ENCODE data around the gene CDCP2.
"Not testable (repeated sequence)": the region's sequence is repeated elsewhere in the genome, so short reads cannot be mapped to it uniquely, and the experiment has no call there.

CDCP2 gene

GRCh38 chr1:54115520-54115919, 37.3 kb downstream of the CDCP2 start:
- no peak for DNase-seq (ENCODE audit: low read depth)

GRCh38 chr1:54114955-54115354, 37.8 kb downstream of the CDCP2 start:
- no peak for DNase-seq (ENCODE audit: low read depth)

DNA sequence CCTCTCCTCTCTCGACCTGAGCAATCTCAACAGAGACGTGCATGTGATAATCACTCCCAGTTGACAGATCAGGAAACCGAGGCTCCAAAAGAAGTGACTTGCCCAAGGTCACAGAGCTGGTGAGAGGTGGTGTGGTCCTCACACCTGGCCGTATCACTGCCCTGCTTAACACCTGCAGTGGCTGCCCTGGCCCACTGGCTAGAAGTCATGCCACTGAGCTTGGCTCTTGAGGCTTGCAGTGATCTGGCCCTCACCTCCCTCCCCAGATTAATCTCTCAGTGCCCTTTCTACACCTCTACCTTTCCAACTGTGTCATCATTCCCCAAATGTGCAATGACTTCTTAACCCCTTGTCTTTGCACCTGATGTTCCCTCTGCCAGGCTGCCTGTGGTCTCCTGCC, 38.8 kb downstream of the CDCP2 start:
- no peak for DNase-seq (ENCODE audit: low read depth)

DNA sequence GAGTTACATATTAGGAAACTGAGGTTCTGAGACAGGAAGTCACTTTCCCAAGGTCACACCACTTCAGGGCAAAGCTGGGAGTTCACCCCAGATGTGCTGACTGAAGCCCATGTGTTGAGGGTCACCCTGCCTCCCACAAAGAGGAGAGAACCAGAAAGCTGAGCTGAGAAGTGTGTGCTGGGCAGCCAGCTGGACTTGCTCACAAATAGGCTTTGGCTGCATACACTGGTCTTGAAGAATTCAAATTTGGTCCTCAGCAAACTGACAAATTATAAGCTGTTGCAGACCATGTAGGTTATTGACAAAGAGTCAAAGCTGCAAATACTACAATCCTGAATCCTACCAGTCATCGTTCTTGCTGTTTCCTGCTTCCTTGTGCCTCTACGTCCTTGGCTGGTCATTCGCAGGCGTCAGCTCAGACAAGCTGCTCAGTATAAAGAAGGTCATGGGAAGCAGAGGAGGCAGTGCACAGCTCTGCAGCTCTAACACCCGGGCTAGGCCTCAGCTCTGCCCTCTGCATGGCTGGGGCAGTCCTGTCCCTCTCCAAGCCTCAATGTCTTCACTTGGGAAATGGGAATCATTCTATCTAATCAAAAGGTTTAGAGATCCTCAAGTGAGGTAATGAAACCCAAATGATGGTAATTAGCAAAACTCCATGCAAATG, 40.0 kb downstream of the CDCP2 start:
- no peak for DNase-seq (ENCODE audit: low read depth)

DNA sequence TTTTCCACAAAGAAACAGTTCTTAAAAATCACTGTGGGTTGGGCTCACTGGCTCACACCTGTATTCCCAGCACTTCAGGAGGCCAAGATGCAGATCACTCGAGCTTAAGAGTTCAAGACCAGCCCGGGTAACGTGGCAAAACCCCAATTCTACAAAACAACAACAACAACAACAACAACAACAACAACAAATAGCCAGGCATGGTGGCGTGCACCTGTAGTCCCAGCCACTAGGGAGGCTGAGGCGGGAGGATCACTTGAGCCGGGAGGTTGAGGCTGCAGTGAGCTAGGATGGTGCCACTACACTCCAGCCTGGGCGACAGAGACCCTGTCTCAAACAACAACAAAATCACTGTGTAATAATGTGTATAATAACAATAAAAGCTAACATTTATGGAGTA, 40.8 kb downstream of the CDCP2 start:
- no peak for DNase-seq (ENCODE audit: low read depth)

- no peak for DNase-seq (ENCODE audit: low read depth)
Measured at GRCh38 chr1:54111624-54112023, 41.2 kb downstream of the CDCP2 start.

GRCh38 chr1:54110996-54111395, 41.8 kb downstream of the CDCP2 start:
- DNase-seq (ENCODE audit: low read depth) = no peak

- DNase-seq (ENCODE audit: low read depth) = no peak
Measured at GRCh38 chr1:54109129-54110090, 43.4 kb downstream of the CDCP2 start.

DNA sequence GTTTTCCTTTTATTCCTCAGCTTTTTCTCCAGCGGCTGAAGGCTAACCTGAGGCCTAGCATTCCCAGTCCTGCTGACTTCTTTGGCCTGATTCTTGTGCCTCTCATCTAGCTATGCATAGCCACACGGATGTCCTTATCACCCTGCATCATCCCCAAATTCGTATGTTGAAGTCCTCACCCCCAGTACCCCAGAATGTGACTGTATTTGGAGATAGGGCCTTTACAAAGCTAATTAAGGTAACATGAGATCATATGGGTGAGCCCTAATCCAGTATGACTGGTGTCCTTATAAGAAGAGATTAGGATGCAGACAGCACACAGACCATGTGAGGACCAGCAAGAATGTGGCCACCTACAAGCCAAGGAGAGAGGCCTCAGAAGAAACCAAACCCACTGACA, 44.6 kb downstream of the CDCP2 start:
- DNase-seq (ENCODE audit: low read depth) = no peak

- DNase-seq (ENCODE audit: low read depth) = no peak
Measured at GRCh38 chr1:54107131-54107530, 45.7 kb downstream of the CDCP2 start.

DNA sequence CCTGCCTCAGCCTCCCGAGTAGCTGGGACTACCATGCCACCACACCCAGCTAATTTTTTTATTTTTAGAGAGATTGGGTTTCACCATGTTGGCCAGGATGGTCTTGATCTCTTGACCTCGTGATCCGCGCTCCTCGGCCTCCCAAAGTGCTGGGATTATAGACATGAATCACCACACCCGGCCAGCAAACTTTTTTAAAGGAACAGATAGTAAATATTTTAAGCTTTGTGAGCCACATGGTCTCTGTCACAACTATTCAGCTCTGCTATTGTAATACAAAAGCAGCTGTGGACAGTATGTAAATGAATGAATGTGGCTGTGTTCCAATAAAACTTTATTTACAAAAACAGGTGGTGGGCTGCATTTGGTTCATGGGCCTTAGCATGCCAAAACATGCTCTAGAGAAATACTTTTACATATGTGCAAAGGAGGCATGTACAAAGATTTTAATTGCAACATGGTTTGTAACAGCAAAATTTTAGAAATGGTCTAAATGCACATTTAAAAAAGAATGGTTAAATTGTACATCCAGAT, 47.0 kb downstream of the CDCP2 start:
- DNase-seq (ENCODE audit: low read depth) = no peak

DNA sequence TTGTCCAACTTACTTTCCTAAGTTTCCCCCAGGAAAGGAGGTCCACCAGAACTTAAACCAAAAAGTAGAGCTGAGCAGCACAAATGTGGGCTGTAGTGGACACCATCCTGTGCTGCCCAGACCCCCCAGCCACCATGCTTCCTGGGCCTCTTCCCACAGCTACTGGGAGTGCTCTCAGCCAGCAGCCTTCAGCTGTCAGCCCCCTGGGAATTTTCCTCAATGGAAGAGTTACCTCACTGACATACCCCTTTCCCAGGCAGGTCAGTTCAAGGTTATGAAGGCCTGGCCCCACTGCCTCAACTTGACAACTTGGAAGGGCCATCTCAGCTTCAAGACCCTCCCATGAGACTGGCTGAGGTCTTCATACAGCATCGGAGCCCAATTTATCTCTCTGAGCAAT, 47.7 kb downstream of the CDCP2 start:
- no peak for DNase-seq (ENCODE audit: low read depth)

DNA sequence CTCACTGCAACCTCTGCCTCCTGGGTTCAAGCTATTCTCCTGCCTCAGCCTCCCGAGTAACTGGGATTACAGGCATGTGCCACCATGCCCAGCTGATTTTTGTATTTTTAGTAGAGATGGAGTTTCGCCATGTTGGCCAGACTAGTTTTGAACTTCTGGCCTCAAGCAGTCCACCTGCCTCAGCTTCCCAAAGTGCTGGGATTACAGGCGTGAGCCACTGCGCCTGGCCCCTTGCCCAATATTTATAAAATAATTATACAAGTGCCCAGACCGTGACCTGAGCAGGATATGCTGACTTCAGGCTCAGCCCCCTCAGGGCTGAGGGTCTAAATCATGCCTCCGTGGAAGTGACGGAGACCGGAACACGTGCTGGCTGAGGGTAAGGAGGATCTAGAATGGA, 48.2 kb downstream of the CDCP2 start:
- not testable (repeated sequence) for DNase-seq (ENCODE audit: low read depth)

DNA sequence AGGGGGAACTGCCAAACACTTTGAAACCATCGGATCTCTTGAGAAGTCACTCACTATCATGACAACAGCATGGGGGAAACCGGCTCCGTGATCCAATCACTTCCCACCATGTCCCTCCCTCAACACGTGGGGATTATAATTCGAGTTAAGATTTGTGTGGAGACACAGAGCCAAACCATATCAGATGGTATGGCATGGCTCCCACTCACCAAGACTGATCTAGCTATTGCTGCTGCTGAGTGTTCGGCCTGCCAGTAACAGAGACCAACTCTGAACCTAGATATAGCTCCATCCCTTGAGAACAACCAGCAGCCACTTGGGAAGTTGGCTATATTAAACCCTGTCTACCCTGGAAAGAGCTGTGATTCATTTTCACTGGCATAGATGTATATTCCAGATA, 49.4 kb downstream of the CDCP2 start:
- DNase-seq (ENCODE audit: low read depth) = no peak

DNA sequence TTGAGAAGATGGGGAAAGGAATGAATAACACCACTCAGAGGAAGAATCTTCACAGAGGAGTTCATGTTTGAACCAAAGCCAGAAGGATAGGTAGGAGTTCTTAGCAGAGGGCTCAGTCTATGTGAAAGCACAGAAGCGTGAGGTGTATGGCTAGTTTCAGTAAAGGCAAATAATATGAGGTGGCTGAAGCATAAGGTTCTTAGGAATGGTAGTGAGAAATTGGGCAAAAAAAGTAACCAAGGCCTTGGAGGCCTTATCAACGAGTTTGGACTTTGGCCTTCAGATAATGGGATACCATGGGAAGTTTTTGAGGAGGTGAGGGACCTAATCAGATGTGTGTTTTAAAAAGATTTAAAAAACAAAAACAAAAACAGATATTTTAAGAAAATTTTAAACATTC, 52.3 kb downstream of the CDCP2 start:
- DNase-seq (ENCODE audit: low read depth) = no peak

DNA sequence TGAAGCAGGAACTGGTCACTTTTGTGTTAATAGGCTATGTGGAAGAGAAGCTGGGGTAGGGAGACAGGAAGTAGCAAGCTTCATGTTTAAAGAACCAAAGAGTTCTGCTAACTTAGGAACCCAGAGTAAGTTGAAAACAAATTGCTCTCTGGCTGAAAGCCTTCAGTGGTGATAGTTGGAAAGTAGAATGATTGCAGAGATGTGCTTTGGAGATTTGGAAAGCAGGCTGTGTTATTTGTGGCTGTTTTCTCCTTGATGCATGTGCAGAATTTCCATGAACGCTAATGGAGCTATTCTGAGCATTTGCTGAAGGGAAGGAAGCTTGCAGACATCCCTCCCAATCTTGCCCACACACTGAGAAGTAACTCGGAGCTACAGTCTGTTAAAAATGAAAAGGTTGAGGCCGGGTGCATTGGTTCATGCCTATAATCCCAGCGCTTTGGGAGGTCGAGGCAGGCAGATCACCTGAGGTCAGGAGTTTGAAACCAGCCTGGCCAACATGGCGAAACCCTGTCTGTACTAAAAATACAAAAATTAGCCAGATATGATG, 53.7 kb downstream of the CDCP2 start:
- DNase-seq (ENCODE audit: low read depth) = no peak

GRCh38 chr1:54096877-54097240, 55.9 kb downstream of the CDCP2 start:
- DNase-seq (ENCODE audit: low read depth) = no peak

- DNase-seq (ENCODE audit: low read depth) = no peak
Measured at GRCh38 chr1:54096227-54096876, 56.4 kb downstream of the CDCP2 start.

DNA sequence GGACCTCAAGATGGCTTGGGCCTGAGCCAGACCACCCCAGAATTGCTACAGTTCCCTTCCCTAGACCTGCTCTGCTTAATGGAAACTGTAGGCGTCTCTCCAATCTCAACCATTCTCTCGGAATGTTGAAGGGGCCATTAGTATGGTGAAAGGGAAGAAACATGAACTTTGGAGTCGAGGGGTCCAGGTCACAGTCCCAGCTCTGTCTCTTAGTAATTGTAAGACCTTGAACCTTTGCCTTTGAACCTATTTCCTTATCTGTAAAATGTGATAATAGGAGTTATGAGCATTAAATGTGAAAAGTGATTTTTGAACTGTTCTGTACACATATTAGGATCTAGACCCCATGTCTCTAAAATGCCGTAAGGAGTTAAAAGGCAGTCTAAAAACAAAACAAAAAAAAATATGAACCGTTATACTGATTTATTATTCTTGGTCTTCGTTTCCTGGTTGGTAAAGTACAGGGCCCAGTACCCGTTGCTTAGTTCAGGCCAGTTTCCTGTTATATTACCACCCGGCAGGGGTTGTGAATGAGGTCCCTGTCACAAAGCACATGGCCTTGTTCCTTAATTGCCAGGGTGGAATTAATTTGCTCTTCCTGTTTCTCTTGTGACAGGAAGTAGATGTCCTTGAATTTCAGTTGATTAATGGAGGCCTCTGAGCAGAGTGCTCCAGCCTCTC, 57.1 kb downstream of the CDCP2 start:
- no peak for DNase-seq (ENCODE audit: low read depth)

- not testable (repeated sequence) for DNase-seq (ENCODE audit: low read depth)
Measured at GRCh38 chr1:54094730-54095105, 58.1 kb downstream of the CDCP2 start.

DNA sequence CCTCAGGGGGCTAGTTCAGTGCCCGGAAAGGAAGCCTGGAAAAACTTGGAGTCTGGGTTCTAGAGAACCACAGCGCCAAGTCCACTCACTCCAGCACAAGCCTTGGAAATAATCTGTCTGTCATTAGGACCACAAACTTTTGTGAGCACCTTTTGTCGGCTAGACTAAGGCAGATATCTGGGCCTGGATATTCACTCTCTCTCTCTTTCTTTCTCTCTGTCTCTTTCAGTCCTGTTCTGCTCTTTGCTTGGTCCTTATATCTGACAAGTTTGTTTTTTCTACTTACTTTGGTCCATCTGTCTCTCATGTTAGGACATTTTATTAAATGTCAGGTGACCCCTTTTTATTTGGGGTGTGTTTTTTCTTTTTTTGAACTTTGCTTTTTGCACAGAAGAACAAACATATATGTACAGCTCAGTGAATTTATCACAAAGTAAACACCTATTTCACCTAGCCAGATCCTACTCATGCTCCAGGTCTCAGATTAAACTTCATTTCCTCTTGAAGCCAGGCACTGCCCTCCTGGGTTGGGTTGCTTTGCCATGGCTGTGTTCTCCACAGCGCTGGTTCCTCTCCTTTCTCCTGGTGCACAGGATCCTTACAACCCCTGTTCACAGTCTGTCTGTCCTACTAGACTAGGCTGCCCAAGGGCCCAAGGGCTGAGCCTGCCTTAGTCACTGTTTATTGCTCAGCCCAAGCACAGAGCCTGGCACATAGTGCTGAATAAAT, 58.6 kb downstream of the CDCP2 start:
- DNase-seq (ENCODE audit: low read depth) = no peak

Measured in stromal cell of bone marrow (primary cell).